ENCODE results near the gene HAO1.

- TF ChIP-seq POLR2AphosphoS5 (IDR thresholded peaks at IDR 0.05; ENCODE audit: borderline replicate concordance, low read depth, low read length) (no peak), EZH2 (IDR thresholded peaks at IDR 0.05) (no peak), FOXP2 (optimal IDR thresholded peaks at IDR 0.05; ENCODE audit: control extremely low read depth, extremely low read length, insufficient read depth) (no peak)
Observed at GRCh38 chr20:7889736-7890135, 50.5 kb downstream of the HAO1 start.
